ENCODE data around the gene GORAB.

GORAB gene

GRCh38 chr1:170536924-170537551 is 5.1 kb downstream of the GORAB start:
- TF ChIP-seq CTCF (IDR thresholded peaks at IDR 0.05; ENCODE audit: low read depth, low read length): no peak
- no peak overlapping the region for H3K4me3 ChIP-seq (replicated peaks in 1 of 2; ENCODE audit: low read depth in 2 of 2, low read length in 2 of 2)
- DNase-seq (ENCODE audit: low read depth in 2 of 2): peak; percentile 18 to 45

GRCh38 chr1:170537798-170538503 is 6.0 kb downstream of the GORAB start:
- no peak for TF ChIP-seq CTCF (IDR thresholded peaks at IDR 0.05; ENCODE audit: low read depth, low read length)
- peak; percentile 73 to 85 for DNase-seq (ENCODE audit: low read depth in 2 of 2)
- no peak overlapping the region for H3K4me3 ChIP-seq (replicated peaks in 1 of 2; ENCODE audit: low read depth in 2 of 2, low read length in 2 of 2)

- no peak for TF ChIP-seq CTCF (IDR thresholded peaks at IDR 0.05; ENCODE audit: low read depth, low read length)
- no peak for DNase-seq (ENCODE audit: low read depth in 2 of 2)
- H3K4me3 ChIP-seq (replicated peaks in 1 of 2; ENCODE audit: low read depth in 2 of 2, low read length in 2 of 2): no peak overlapping the region
Observed at GRCh38 chr1:170538687-170539086, 6.7 kb downstream of the GORAB start.

- TF ChIP-seq CTCF (IDR thresholded peaks at IDR 0.05; ENCODE audit: low read depth, low read length): no peak
- H3K4me3 ChIP-seq (replicated peaks in 1 of 2; ENCODE audit: low read depth in 2 of 2, low read length in 2 of 2): no peak overlapping the region
- no peak for DNase-seq (ENCODE audit: low read depth in 2 of 2)
Observed at GRCh38 chr1:170539154-170539553, 7.2 kb downstream of the GORAB start.

GRCh38 chr1:170544624-170545023 is 12.7 kb downstream of the GORAB start:
- H3K4me3 ChIP-seq (replicated peaks in 1 of 2; ENCODE audit: low read depth in 2 of 2, low read length in 2 of 2): no peak overlapping the region
- no peak for TF ChIP-seq CTCF (IDR thresholded peaks at IDR 0.05; ENCODE audit: low read depth, low read length)
- no peak for DNase-seq (ENCODE audit: low read depth in 2 of 2)

- DNase-seq (ENCODE audit: low read depth in 2 of 2): peak; percentile 75 to 92
- no peak overlapping the region for H3K4me3 ChIP-seq (replicated peaks in 1 of 2; ENCODE audit: low read depth in 2 of 2, low read length in 2 of 2)
- no peak for TF ChIP-seq CTCF (IDR thresholded peaks at IDR 0.05; ENCODE audit: low read depth, low read length)
Observed at GRCh38 chr1:170545476-170545875, 13.5 kb downstream of the GORAB start.

Measured in cardiac fibroblast (primary cell).